ENCODE data around the gene TLX1.

TLX1 gene

DNA sequence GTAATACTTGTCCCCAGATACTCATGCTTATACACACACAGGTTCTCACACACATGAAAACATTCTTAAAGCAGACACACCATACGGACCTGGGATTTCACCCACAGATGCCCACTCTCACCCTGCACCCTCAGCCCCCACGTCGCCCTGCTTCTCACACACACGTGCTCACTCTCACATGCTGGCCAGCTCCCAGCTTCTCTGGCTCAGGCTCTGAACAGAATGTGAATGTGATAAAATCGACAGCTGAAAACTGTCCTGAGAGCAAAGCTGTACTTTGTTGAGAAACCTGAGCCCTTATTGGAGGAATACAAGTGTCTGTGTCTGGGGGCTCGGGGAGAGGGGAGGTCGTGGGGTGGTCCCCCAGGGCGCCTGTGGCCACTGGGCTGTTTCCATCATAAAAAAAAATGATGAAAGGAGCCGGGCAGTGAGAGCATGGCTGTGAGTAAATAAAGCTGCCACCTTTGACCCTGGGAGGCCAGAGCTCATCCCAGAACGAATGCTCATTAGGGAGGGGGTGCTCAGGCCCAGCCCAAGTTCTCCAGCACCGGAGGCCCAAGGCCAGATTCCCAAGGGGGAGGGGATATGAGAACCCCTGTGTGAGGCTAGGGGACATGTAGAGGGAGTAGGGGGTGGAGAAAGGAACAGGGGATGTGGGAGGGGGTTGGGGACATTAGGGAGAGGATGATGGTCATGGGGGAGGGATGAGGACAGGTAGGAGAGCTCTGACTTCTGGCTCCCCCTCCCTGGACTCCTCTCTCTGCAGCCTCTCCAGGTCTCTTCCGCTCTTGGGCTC, 18.1 kb upstream of the TLX1 start:
- no peak for DNase-seq (ENCODE audit: low read depth)

DNA sequence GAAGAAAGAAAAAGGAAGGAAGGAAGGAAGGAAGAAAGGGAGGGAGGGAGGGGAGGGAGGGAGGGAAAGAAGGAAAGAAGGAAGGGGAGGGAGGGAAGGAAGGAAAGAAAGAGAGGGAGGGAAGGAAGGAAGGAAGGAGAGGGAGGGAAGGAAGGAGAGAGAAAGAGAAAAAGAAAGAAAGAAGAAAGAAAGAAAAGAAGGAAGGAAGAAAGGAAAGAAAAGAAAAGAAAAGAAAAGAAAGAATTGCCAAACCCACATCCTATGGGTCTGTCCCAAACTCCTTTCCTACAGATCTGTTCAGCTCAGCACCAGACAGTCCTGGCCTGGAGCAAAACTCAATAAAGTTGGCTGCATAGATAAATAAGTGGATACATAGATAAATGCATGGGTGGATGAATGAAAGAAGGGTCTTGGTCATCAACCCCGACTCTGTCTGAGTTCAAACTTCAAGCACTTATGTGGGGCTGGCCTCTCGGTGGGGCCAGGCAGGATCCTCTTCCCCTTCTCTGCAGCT, 17.2 kb upstream of the TLX1 start:
- DNase-seq (ENCODE audit: low read depth): no peak

DNA sequence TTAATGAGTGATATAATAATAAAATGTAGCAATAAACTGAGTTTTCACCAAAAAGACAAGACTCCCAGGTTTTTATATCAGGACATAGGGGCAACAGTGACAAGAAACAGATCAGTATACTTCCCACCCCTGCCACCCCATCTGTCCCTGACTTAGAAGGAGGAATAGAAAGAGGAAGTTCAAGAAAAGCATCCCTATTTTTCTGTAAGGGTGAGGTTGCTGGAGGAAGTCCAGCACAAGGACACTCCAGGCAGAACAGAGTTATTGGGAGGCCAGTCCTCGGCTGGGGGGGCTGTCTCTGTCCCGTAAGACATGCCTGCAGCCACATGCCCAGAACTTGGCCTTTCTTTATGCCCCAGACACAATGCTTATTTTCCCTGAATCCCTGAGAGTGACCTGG, 16.5 kb upstream of the TLX1 start:
- no peak for DNase-seq (ENCODE audit: low read depth)

DNA sequence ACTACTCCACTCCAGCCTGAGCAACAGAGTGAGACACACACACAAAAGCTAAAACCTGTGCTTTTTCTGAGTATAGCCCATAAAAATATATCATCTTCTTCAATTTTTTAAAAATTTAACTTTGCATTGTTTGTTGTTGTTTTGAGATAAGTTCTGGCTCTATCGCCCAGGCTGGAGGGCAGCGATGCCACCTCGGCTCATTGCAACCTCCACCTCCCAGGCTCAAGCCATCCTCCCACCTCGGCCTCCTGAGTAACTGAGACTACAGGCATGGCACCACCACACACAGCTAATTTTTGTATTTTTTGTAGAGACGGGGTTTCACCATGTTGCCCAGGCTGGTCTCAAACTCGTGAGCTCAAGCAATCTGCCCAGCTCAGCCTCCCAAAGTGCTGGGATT, 14.3 kb upstream of the TLX1 start:
- DNase-seq (ENCODE audit: low read depth): no peak

DNA sequence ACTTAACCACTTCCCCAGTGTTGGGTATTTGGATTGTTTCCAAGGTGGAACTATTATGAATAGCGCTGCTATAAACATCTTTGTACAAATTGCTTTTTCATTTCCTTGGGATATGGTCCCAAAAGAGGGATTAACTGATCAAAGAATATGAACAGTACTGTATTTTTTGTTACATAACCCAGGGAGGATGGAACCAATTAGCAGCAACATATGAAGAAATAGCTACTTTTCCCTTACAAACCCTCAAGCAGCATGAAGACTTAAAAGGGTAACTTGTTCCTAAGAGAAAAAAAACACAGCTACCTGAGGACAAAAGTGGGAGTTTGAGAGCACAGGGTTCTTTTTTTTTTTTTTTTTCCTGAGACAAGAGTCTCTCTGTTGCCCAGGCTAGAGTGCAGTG, 13.1 kb upstream of the TLX1 start:
- no peak for DNase-seq (ENCODE audit: low read depth)

DNA sequence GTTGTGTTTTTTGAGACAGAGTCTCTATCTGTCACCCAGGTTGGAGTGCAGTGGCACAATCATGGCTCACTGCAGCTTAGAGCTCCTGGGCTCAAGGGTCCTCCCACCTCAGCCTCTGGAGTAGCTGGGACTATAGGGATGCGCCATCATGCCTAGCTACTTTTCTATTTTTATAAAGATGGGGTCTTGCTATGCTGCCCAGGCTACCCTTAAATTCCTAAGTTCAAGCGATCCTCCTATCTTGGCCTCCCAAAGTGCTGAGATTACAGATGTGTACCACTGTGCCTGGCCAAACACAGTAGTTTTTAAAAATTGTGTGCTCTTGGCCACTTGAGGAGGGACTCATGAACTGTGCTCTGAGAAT, 10.6 kb upstream of the TLX1 start:
- no peak for DNase-seq (ENCODE audit: low read depth)

DNA sequence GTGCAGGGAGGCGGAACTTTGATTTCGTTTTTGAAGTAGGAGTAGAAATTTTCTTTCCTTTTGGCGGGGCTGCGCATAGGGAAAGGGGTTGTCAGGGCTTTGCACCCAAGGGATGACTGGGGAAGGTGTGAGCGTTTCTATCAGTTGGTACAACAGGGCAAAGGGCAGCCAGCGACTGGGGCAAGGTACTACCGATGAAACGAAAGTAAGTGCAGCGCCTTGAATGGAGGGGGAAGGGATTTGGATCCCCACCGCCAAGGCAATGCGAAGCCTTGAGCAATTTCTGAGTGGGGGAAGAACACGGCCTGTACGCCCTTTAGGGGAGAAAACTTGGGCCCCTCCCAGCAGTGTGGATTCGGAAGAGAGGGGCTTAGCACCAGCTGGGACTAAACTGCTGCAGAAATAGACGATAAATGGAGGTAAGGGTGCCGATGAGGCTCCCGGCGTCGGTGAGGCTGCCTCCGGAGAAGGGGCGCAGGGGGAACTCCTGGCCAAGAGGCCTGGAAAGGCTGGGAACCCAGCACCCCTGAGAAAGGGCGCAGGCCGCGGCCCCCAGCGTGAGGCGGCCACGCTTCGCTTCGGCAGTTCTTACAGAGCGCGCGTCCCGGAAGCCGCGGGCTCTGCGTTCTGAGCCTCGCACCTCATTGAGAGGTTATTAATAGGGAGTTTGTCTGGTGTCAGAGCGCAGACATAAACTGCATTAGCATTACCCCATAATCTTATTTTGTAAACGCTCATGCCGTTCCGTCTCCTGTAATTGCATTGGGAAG, 10.0 kb upstream of the TLX1 start:
- no peak for DNase-seq (ENCODE audit: low read depth)

DNA sequence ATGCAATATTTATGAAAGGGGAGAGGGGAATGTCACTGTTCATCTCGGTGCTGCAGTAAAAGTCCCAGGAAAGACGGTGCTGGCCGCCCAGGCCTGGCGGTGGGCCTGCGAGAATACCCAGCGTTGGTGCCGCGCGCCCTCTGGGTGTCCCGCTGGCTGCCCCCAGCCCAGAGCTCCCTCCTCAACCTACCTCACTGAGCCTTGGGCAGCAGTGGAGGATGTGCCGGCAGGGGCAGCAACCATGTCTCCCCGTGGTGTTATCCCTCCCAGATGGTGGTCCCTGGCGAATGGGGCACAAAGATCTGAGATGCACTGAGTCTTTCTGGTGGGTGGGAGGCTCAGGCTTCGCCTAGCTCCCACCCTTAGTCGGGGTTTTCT, 9.5 kb upstream of the TLX1 start:
- DNase-seq (ENCODE audit: low read depth): no peak

DNA sequence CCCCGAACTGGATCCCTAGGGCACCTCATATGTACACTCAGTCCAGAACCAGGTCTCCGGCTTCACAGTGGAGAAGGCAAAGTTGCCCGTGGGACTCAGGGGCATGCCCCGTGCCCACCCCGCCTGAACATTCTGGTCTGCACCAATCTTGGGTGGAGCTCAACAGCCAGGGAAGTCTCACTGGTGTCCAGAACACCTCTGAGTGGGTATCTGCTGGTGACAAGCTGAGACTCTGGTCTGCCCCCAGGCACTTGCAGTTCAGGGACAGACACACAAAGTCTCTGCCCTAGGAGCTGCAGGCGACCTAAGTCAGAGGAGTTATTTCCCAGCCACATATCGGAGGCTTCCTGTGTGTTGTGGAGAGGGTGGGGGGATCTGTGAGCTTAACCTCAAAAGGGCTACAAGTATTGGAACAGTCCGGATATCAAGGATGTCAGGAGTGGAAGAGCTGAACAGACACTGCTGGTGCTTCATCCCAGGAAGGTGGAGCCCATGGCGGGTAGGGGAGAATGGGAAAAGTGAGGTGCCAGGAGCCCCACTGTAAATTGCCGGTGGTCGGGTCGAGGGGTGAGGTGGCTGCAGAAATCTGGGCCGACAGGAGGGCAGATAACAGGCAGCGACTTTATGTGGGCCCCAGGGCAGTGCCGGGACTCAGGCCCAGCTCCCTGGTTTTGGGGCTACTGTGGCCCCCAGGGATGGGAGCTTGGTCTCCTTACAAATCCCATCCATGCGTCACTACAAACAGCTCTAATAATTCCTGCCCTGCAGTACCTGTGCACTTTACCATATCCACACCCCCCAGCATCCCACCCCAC, 8.6 kb upstream of the TLX1 start:
- DNase-seq (ENCODE audit: low read depth): no peak

DNA sequence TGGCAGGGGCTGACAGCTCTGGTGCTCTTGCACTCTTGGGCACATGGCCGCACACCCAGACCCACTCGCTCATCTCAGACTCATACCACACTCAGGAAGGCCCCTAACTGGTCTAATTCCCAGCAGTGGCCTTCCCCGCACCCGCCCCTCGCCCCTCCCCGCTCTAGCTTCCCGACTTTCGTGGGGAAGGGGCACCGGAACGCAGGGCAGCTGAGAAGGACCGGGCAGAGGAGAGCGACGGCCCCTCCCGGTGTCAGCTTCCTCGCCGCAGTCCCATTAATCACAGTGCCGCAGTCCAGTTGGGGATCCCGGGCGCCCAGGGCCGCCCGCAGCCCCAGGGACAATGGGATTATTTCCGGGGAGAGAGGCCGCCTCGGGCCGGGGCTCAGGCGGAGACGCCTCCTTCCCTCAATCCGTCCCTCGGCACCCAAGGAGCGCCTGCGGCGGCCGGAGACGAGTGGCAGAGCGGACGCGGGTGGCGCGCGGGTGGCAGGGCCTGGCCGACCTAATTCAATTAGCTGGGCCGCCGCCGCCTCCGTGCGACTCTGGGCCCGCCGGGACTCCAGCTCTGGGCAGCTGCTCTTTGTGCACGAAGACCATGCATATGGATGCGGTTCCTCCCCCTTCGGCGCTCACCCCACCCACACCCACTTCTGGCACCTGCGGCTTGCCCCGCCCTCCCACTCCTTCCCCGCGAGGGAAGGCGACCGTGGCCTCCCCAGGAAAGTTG, 7.8 kb upstream of the TLX1 start:
- no peak for DNase-seq (ENCODE audit: low read depth)

DNA sequence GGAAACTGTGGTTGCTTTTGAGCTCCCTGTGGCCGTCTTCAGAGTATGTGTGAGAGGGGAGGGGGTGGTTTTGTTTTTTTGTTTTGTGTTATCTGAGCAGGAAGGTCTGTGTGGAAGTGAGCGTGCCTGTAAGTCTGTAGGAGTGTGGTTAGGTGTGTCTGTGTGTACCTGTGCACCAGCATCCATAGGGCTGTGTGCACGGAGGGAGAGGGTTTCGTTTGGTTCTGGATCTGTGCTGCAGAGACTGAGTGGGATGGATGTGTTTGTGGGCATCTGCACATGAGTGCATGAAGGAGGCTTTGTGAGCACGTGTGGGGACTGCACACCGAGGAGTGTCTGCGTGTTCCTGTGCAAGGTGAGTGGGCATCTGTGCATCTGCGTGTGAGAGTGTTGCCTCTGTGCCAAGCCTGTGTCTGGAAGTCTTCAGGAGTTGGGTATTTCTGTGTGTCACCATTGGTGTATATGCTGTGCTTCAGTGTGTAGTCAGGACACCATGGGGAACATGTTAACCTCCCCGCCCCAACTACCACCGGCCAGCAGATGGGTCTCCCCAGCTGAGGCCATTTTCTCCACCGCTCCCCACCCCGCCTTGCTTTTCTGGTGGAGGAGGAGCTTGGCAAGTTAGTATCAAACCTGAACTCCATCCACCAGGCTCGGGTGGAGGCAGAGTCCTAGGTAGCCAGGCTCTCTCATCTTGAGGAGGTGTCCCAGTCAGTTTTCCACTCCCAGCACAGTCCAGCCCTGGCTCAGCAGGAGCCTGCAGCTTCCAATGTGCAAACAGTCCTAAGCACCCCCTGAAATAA, 7.1 kb upstream of the TLX1 start:
- no peak for DNase-seq (ENCODE audit: low read depth)

DNA sequence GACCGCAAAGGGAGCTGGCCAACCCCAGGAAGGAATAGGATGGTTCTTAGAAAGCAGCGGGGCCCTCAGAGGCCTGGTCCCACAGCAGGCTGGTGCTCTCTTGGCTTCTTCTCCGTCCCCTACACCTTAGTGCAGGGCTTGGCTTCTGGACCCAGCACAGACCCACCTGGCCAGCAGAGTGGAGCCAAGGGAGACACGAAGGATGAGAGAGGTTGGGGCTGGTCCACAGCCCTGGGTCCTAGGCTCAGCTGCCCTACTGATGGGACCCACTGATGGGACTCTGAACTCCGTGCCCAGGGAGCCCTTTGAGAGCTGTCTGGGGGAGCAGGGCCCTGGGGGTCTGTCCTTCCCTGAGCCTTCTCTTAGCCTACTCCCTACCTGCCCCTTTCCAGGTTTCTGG, 6.2 kb upstream of the TLX1 start:
- DNase-seq (ENCODE audit: low read depth): no peak

DNA sequence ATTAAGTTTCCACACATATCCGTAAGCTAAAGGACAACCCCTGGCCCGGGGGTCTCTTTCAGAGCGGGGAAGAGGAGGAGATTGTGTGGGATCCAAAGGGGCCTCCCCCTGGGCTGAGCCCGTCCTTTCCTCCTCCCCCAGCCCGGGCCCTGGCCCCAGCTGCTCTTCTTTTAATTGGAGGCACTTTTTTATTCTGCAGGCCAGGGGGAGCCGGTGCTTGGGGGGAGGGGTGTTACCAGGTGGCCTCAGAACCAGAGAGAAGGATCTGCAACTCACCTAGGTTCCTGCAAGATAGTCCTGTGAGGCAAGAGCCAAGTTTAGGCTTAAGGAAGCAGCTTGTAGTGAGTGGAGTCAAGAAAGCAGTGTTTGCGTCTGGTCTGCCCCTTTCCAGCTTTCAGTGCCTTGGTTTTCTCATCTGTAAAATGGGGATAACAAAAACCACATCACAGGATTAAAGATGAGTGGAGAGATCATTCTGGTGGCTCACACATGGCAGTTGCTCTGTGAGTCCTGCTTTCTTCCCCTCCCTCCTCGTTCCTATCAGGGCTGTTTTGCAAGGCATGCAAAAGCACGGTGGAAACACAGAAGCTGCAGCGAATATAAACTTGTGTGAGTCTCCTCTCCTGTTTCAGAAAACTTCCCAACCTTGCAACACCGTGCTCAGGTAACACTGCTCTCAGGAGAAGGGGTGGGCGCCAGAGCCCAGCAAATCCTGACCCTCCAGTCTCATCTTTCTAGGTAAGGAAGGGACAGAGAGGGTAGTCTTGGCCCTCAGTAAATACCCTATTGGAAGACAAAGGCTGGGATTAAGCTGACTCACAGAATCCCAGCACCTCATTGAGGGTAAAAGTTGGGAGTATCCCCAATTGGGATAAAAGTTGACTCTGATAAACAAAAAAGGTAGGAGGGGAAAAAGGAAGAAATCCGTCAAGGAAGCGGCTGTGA, 4.1 kb upstream of the TLX1 start:
- no peak for DNase-seq (ENCODE audit: low read depth)

DNA sequence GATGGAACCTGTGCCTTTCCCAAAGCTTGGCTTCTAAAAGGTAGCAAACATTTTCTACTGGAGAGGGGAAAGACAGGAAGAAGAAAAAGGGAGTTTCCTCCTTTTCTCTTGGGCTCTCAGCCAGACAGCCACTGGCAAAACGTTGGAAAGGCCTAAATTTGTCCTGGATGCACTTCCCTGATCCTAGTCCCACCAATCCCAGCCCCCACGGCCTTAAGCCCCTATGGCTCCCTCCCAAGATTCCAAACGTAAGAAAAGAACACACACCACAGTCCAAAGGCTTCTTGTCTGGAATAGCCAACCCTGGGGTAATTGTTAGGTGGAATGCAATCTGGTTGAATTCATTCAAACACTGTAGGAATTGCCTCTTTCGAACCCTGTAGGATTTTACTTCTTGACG, 959 bp upstream of the TLX1 start:
- DNase-seq (ENCODE audit: low read depth): no peak

DNA sequence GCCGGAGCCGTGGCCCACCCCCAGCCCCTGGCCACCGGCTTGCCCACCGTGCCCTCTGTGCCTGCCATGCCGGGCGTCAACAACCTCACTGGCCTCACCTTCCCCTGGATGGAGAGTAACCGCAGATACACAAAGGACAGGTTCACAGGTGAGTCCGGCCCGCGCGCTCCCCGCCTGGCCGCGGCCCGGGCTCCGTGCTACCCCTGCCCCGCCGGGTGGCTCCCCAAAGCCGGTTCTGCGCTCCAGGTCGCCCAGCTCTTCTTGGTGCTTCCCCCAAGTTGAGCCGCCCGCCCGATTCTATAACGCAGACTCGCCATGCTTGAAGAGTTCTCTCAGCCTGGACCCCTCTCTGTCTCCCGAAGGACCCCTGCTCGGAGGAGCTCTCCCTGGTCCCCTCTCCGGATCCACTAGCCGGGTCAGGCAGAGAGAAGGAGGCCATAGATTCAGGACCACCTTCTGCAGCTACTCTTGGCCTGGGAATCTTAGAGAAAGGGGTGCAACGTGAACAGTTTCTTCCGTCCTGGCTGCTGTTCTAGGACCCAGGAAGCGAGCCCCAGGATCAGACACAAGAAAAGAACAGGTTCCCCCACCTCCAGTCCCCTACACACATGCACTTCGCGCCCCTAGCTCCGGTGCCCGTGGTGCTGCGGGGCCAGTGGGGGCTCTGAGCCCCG, 999 bp downstream of the TLX1 start:
- DNase-seq (ENCODE audit: low read depth): no peak

DNA sequence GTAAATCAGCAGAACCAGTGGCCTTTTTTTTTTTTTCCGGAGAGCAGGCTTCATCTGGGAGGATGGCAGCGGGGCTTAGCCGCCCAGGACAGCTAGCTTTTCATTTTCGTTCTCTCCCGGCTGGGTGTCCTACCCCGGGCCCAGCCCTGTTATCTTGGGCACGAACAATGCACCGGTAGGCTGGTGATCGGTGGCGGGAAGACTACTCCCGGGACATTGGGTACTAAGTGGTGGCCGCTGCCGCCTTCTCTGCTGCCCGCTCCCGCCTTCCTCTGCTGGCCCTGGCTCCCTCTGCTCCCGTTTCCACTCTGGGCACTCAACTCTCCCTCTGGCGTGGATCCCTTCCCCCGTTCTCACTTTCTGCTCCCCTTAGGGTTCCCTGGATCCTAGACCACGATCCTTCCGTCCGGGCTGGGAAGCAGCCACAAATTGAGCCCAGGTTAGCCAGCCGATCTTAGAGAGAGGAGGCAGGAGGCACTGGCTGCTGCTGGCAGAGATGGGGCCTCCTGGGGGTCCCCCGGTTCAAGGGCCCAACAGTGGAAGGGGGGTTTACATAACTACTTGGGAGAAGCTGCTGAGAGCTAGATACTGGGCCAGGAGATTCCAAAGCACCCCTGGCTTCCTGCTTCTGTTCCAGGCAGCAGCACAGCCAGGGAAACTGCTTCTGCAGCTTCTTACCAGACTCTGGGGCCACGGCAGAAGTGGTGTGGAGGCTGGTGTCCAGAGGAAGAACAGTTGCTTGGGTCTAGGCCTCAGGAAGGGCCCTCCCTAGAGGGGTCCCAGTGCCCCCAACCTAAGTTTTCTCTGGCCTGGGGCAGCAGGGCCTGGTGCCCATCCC, 1.8 kb downstream of the TLX1 start:
- no peak for DNase-seq (ENCODE audit: low read depth)

DNA sequence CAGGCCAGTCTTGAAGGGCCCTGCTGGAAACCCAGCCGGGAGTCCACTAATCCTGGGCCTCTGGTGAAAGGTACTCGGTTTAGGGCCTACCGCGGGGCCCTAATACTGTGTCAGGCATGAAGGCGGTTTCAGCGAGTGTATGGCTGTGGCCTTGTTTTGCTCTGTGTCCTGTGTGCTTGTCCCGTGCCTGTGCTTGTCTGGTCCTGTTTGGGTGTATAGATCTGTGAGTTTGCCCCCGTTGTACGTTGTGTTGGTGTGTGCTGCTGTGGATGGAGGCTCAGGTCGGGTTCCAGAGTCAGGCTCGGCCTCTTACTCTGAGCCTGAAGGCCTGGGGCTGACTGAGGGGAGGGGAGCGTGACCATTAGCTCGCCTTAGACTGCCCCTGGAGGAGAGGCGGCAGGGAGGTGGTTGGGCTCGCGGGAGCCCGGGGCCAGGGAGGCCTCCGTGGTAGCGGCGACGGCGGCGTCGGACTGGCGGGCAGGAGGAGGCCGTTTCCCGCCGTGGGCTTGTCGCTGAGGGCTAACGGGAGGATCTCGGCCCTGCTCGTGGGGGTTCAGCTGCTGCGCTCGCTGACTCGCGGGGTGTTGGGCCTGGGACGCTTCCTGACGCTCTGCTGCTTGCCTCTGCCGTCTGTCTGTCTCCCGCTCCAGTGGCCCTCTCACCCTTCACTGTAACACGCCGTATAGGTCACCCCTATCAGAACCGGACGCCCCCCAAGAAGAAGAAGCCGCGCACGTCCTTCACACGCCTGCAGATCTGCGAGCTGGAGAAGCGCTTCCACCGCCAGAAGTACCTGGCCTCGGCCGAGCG, 2.6 kb downstream of the TLX1 start:
- no peak for DNase-seq (ENCODE audit: low read depth)

All from CMK (cell line).